SK-N-SH (cell line): ENCODE results near the gene CACUL1.

ENCODE experiments used
- CTCF ChIP-seq: fragments of 200-600 bp; sonication (generic); IDR thresholded peaks from 2 replicates; pipeline ENCODE4 v1.6.1; 2017; ENCODE audit warnings: antibody characterized with exemption, mild to moderate bottlenecking, moderate library complexity
- EP300 ChIP-seq, 2 experiments: IDR thresholded peaks; 2 replicates each; pipeline versions ENCODE4 v1.4.0 to v1.6.1; 2012; ENCODE audit warnings: borderline replicate concordance in 1 of 2, low read depth in 1 of 2, low read length in 1 of 2
- EZH2phosphoT487 ChIP-seq: fragments of 200-600 bp; sonication (generic); IDR thresholded peaks from 2 replicates; pipeline ENCODE4 v1.6.1; 2017; ENCODE audit warnings: low read depth, mixed run types, mild to moderate bottlenecking, antibody characterized with exemption, moderate library complexity, borderline replicate concordance
- MAX ChIP-seq: IDR thresholded peaks from 2 replicates; pipeline ENCODE4 v1.4.0; 2012; ENCODE audit warnings: low read depth
- NFIC ChIP-seq: IDR thresholded peaks from 2 replicates; pipeline ENCODE4 v1.4.0; 2012; ENCODE audit warnings: borderline replicate concordance
- NRF1 ChIP-seq: IDR thresholded peaks from 2 replicates; pipeline ENCODE4 v1.6.1; 2012; ENCODE audit warnings: low read depth, mild to moderate bottlenecking, low read length
- POLR2AphosphoS5 ChIP-seq: IDR thresholded peaks from 2 replicates; pipeline ENCODE4 v1.6.1; 2012; ENCODE audit warnings: low read depth, low read length
- RCOR1 ChIP-seq: fragments of 150-350 bp; IDR thresholded peaks from 2 replicates; pipeline ENCODE4 v1.6.1; 2017; ENCODE audit warnings: antibody characterized with exemption, low read length
- REST ChIP-seq: IDR thresholded peaks from 2 replicates; pipeline ENCODE4 v1.6.1; 2012; ENCODE audit warnings: mild to moderate bottlenecking, low read depth, low read length, moderate library complexity
- RFX5 ChIP-seq: IDR thresholded peaks from 2 replicates; pipeline ENCODE4 v1.6.1; 2012; ENCODE audit warnings: mild to moderate bottlenecking, improper control_type of control experiment, low read length
- SIN3A ChIP-seq: IDR thresholded peaks from 2 replicates; pipeline ENCODE4 v1.6.1; 2012; ENCODE audit warnings: low read depth, mild to moderate bottlenecking, low read length, moderate library complexity, borderline replicate concordance
- TAF1 ChIP-seq: IDR thresholded peaks from 2 replicates; pipeline ENCODE4 v1.6.1; 2012; ENCODE audit warnings: low read depth, mild to moderate bottlenecking, low read length, moderate library complexity, borderline replicate concordance
- USF2 ChIP-seq: fragments of 150-350 bp; IDR thresholded peaks from 2 replicates; pipeline ENCODE4 v1.6.1; 2017; ENCODE audit warnings: antibody characterized with exemption, low read length, low read depth, borderline replicate concordance

- no peak for TF ChIP-seq CTCF
- TF ChIP-seq EZH2phosphoT487 = no peak
- TF ChIP-seq EP300 (IDR thresholded peaks at IDR 0.05; ENCODE audit: borderline replicate concordance in 1 of 2, low read depth in 1 of 2, low read length in 1 of 2) = no peak
- TF ChIP-seq SIN3A = no peak
- no peak for TF ChIP-seq NRF1
- no peak for TF ChIP-seq RFX5
- TF ChIP-seq RCOR1 = no peak
- TF ChIP-seq TAF1 = no peak
- no peak for TF ChIP-seq MAX
- TF ChIP-seq NFIC = no peak
- TF ChIP-seq REST = no peak
- TF ChIP-seq USF2 = no peak
- TF ChIP-seq POLR2AphosphoS5 = no peak
Observed at GRCh38 chr10:118714366-118714765, 40.4 kb downstream of the CACUL1 start.
